NCI-H748 (cell line): ENCODE measurements around the gene EMB.
A peak's percentile ranks its signal among the peaks of the same experiment; 100 is the strongest.
"Not testable (repeated sequence)": the region's sequence is repeated elsewhere in the genome, so short reads cannot be mapped to it uniquely, and the experiment has no call there.

Source experiments
- DNase-seq: peaks from one replicate; lab custom pipeline; 2025; ENCODE audit not compliant: unreplicated experiment; lab: John Stamatoyannopoulos, UW

EMB gene

GRCh38 chr5:50440651-50441492 is at the start of gene EMB:
Gene EMB, minus strand, starts transcription at chr5:50441288. Its CDS starts 137 bp downstream, at chr5:50441151.
- DNase-seq: peak; percentile 92

GRCh38 chr5:50489491-50489890 is 48.4 kb upstream of the EMB start:
- DNase-seq: not testable (repeated sequence)

GRCh38 chr5:50478790-50479189 is 37.7 kb upstream of the EMB start:
- DNase-seq: not testable (repeated sequence)

- DNase-seq: no peak
Observed at GRCh38 chr5:50476549-50476948, 35.5 kb upstream of the EMB start.

- DNase-seq: not testable (repeated sequence)
Observed at GRCh38 chr5:50465015-50465414, 23.9 kb upstream of the EMB start.

GRCh38 chr5:50463726-50464125 is 22.6 kb upstream of the EMB start:
- DNase-seq: no peak

GRCh38 chr5:50463047-50463446 is 22.0 kb upstream of the EMB start:
- DNase-seq: no peak

- not testable (repeated sequence) for DNase-seq
Observed at GRCh38 chr5:50462579-50462978, 21.5 kb upstream of the EMB start.

GRCh38 chr5:50458372-50458771 is 17.3 kb upstream of the EMB start:
- peak; percentile 32 for DNase-seq

- DNase-seq: not testable (repeated sequence)
Observed at GRCh38 chr5:50449241-50449640, 8.2 kb upstream of the EMB start.

GRCh38 chr5:50447941-50448340 is 6.9 kb upstream of the EMB start:
- DNase-seq: no peak

- no peak for DNase-seq
Observed at GRCh38 chr5:50447228-50447627, 6.1 kb upstream of the EMB start.

- no peak for DNase-seq
Observed at GRCh38 chr5:50445296-50445949, 4.3 kb upstream of the EMB start.

GRCh38 chr5:50442559-50443539 is 1.8 kb upstream of the EMB start:
- DNase-seq: peak; percentile 21

GRCh38 chr5:50441493-50441955 is 436 bp upstream of the EMB start:
- no peak for DNase-seq

- no peak for DNase-seq
Observed at GRCh38 chr5:50439221-50439620, 1.9 kb downstream of the EMB start.

GRCh38 chr5:50438060-50438459 is 3.0 kb downstream of the EMB start:
- DNase-seq: peak; percentile 54

- no peak for DNase-seq
Observed at GRCh38 chr5:50435168-50435567, 5.9 kb downstream of the EMB start.

- DNase-seq: not testable (repeated sequence)
Observed at GRCh38 chr5:50431133-50431904, 9.8 kb downstream of the EMB start.

GRCh38 chr5:50423100-50423799 is 17.8 kb downstream of the EMB start:
- DNase-seq: not testable (repeated sequence)
